Activated CD4-positive, alpha-beta memory T cell treated with anti-CD3 and anti-CD28 coated beads for 36 hours (primary cell): Measurements from ENCODE around the gene CLDN7. TPM values are rescaled to one million over a fixed set of nuclear protein-coding genes. Genes with fewer than 3 reads are reported as not detected.
A peak's percentile ranks its signal among the peaks of the same experiment; 100 is the strongest.

Experiments used
- CTCF ChIA-PET: fragments of 350-600 bp; sonication (Branson Sonifier 250); formaldehyde crosslinking; loops from one replicate; lab custom pipeline; 2021; ENCODE audit warnings: antibody characterized with exemption, inconsistent platforms; lab: Charles Lee
- POLR2A ChIA-PET: fragments of 350-600 bp; sonication (Branson Sonifier 250); formaldehyde crosslinking; loops from one replicate; lab custom pipeline; 2021; ENCODE audit warnings: antibody characterized with exemption; lab: Charles Lee
- DNase-seq: peaks from one replicate; pipeline ENCODE4 v3.0.0-alpha.2; 2020
- H3K27ac Mint-ChIP-seq: one replicate; pipeline ENCODE4 v1.8.0; 2021; ENCODE audit warnings: mixed read lengths
- H3K27me3 Mint-ChIP-seq: one replicate; pipeline ENCODE4 v1.8.0; 2021; ENCODE audit warnings: mixed read lengths
- H3K36me3 Mint-ChIP-seq: one replicate; pipeline ENCODE4 v1.8.0; 2021; ENCODE audit warnings: mixed read lengths
- H3K4me1 Mint-ChIP-seq: one replicate; pipeline ENCODE4 v1.8.0; 2021; ENCODE audit warnings: low read depth, mixed read lengths
- H3K4me3 Mint-ChIP-seq: one replicate; pipeline ENCODE4 v1.8.0; 2021; ENCODE audit warnings: mild to moderate bottlenecking, mixed read lengths
- H3K9me3 Mint-ChIP-seq: one replicate; pipeline ENCODE4 v1.8.0; 2021; ENCODE audit warnings: mixed read lengths
- intact Hi-C: fragments of 100-400 bp; cut with micrococcal nuclease; formaldehyde crosslinking; loops from one replicate; pipeline ENCODE4 v1.15.1; 2023
- total RNA-seq, 2 experiments: library from RNA; stranded (reverse); gene quantifications; one replicate each; pipeline ENCODE4 v1.2.3, GENCODE V29; 2021

The CLDN7 gene
- total RNA-seq, 2 experiments from 2014 or later: 1.5 to 1.6 TPM

GRCh38 chr17:7224661-7225111 lies 37.6 kb downstream of the CLDN7 start:
- ChIA-PET POLR2A (interaction anchor here (1.4 kb wide), 1 partner anchor 9 kb away, joined by 5 read pairs; the partner anchor contains the start of gene DVL2), CTCF (no interaction called here)
- no peak for DNase-seq
- Mint-ChIP-seq H3K4me3 (no peak overlapping the region), H3K4me1 (peaks cover 22% of the 10 kb centered on the region), H3K27ac (no peak overlapping the region), H3K27me3 (no peaks in the 10 kb centered on the region), H3K9me3 (no peaks in the 10 kb centered on the region), H3K36me3 (peaks cover 44% of the 10 kb centered on the region)
- intact Hi-C loops: no loop called here

- H3K36me3 Mint-ChIP-seq: peaks cover 39% of the 10 kb centered on the region
- H3K4me3 Mint-ChIP-seq: no peak overlapping the region
- H3K27ac Mint-ChIP-seq: no peak overlapping the region
- no peaks in the 10 kb centered on the region for H3K9me3 Mint-ChIP-seq
- peaks cover 26% of the 10 kb centered on the region for H3K4me1 Mint-ChIP-seq
- no peaks in the 10 kb centered on the region for H3K27me3 Mint-ChIP-seq
- DNase-seq: no peak
- ChIA-PET POLR2A (interaction anchor here (1.4 to 4.9 kb wide), 3 partner anchors 10 to 72 kb away, joined by 5 to 33 read pairs (median 5); partner anchors contain the start of gene DVL2), CTCF (no interaction called here)
- intact Hi-C loops: no loop called here
Observed at GRCh38 chr17:7224110-7224509, 38.2 kb downstream of the CLDN7 start.

DNA sequence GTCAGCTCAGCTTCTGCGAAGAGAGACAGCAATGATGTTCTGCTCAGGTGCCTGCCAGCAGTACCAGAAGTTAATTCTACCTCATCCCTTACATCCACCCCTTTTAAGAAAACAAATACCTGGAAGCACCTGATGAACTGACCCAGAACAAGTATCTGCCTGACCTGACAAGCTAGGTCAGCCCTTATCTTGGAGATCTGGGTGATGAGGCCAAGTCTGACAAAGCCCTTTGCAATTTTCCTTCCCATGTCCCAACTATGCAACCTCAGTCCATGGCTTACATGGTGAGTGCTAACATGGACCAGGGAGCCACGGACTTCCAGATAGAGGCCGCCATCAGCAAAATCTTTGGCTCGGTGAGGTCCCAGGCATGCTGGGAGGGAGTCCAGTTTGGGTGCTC lies 38.9 kb downstream of the CLDN7 start:
- H3K4me3 Mint-ChIP-seq: no peak overlapping the region
- CTCF ChIA-PET: no interaction called here
- no peak overlapping the region for H3K27ac Mint-ChIP-seq
- no peaks in the 10 kb centered on the region for H3K9me3 Mint-ChIP-seq
- peaks cover 36% of the 10 kb centered on the region for H3K36me3 Mint-ChIP-seq
- H3K4me1 Mint-ChIP-seq: peaks cover 30% of the 10 kb centered on the region
- POLR2A ChIA-PET: interaction anchor here (2.5 to 4.9 kb wide), 2 partner anchors 11 to 73 kb away, joined by 5 to 33 read pairs; partner anchors contain the start of gene DVL2
- intact Hi-C loops: no loop called here
- DNase-seq: no peak
- H3K27me3 Mint-ChIP-seq: no peaks in the 10 kb centered on the region

DNA sequence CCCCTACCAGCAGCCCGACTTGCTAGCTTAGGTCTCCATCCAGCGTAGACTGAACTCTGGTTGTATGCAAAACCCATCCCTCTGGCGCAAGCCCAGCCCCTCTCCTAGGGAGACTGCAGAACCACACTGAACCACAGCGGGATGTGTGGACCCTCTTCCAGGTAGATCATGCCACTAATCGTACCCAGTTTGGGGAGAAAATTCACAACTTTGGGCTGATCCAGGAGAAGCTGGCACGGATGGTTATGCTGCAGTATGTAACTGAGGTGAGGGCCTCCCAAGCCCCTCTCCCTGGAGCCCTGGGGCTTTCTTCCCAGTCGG lies 39.3 kb downstream of the CLDN7 start:
- no peaks in the 10 kb centered on the region for H3K9me3 Mint-ChIP-seq
- no peaks in the 10 kb centered on the region for H3K27me3 Mint-ChIP-seq
- DNase-seq: no peak
- peaks cover 32% of the 10 kb centered on the region for H3K36me3 Mint-ChIP-seq
- intact Hi-C loops: no loop called here
- ChIA-PET POLR2A (interaction anchor here (2.5 to 4.9 kb wide), 2 partner anchors 11 to 74 kb away, joined by 5 to 33 read pairs; partner anchors contain the start of gene DVL2), CTCF (no interaction called here)
- no peak overlapping the region for H3K4me3 Mint-ChIP-seq
- no peak overlapping the region for H3K27ac Mint-ChIP-seq
- H3K4me1 Mint-ChIP-seq: peaks cover 30% of the 10 kb centered on the region

DNA sequence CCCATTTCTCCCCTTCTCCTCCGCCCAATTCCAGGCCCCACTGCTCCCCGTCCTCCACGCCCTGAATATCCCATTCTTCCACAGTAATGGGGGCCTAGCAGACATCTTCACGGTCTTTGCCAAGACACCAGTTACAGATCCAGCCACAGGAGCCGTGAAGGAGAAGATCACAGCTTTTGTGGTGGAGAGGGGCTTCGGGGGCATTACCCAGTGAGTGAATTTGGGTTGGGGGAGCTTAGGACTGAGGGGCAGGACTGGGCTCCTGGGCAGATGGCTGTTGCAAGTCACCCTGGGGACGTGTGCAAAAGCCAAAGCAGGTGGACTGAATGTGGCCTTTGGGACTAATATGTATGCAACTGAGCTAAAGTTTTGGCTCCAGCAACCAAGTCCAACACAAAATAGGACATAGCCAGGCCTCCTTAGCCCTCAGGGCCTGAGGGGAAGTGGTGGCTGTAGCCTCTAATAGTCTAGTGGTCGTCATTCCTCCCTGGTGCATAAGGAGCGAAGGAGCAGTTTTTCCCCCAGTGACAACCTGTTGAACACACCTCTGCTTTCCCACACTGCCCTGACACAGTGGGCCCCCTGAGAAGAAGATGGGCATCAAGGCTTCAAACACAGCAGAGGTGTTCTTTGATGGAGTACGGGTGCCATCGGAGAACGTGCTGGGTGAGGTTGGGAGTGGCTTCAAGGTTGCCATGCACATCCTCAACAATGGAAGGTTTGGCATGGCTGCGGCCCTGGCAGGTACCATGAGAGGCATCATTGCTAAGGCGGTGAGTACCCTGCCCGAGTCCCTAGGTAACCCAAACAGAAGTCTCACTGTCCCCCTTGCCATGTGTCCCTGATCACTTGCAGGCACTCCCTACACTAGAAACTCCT lies 39.9 kb downstream of the CLDN7 start:
- Mint-ChIP-seq H3K9me3 (no peaks in the 10 kb centered on the region), H3K27me3 (no peaks in the 10 kb centered on the region), H3K4me3 (no peak overlapping the region), H3K27ac (peak overlapping the region; percentile 92), H3K36me3 (peaks cover 31% of the 10 kb centered on the region), H3K4me1 (peaks cover 34% of the 10 kb centered on the region)
- CTCF ChIA-PET: interaction anchor here (1.5 to 4.2 kb wide), 2 partner anchors 16 to 339 kb away, joined by 4 to 34 read pairs; partner anchors contain the start of gene PHF23
- intact Hi-C loops: no loop called here
- POLR2A ChIA-PET: interaction anchor here (2.5 to 4.9 kb wide), 2 partner anchors 12 to 74 kb away, joined by 5 to 33 read pairs; partner anchors contain the start of gene DVL2
- no peak for DNase-seq

GRCh38 chr17:7221278-7222092 lies 40.8 kb downstream of the CLDN7 start:
- Mint-ChIP-seq H3K27ac (peak overlapping the region; percentile 92), H3K4me1 (peaks cover 38% of the 10 kb centered on the region), H3K27me3 (no peaks in the 10 kb centered on the region), H3K36me3 (peaks cover 31% of the 10 kb centered on the region), H3K4me3 (peak overlapping the region; percentile 90), H3K9me3 (no peaks in the 10 kb centered on the region)
- DNase-seq: no peak
- POLR2A ChIA-PET: interaction anchor here (0.5 to 4.9 kb wide), 11 partner anchors 8 to 642 kb away, joined by 3 to 33 read pairs (median 5); partner anchors contain the start of genes DVL2, GABARAP and PHF23
- intact Hi-C loops: loop anchor here (1.0 to 2.0 kb wide), 2 partner anchors 13 to 75 kb away; partner anchors contain the start of gene DVL2
- CTCF ChIA-PET: interaction anchor here (0.8 to 4.2 kb wide), 13 partner anchors 8 to 339 kb away, joined by 3 to 48 read pairs (median 8); partner anchors contain the start of genes CTDNEP1, DVL2, ELP5 and GABARAP

- Mint-ChIP-seq H3K4me3 (peak overlapping the region; percentile 90), H3K27me3 (no peaks in the 10 kb centered on the region), H3K9me3 (no peaks in the 10 kb centered on the region), H3K4me1 (peaks cover 45% of the 10 kb centered on the region), H3K36me3 (peaks cover 28% of the 10 kb centered on the region), H3K27ac (peak overlapping the region; percentile 92)
- POLR2A ChIA-PET: interaction anchor here (0.5 to 4.9 kb wide), 10 partner anchors 9 to 641 kb away, joined by 3 to 33 read pairs (median 4); partner anchors contain the start of genes DVL2, GABARAP and PHF23
- CTCF ChIA-PET: interaction anchor here (0.8 to 4.2 kb wide), 14 partner anchors 9 to 340 kb away, joined by 3 to 48 read pairs (median 8); partner anchors contain the start of genes CTDNEP1, DVL2, ELP5 and GABARAP
- DNase-seq: peak; percentile 82
- intact Hi-C loops: loop anchor here (1.0 to 2.0 kb wide), 2 partner anchors 14 to 76 kb away; partner anchors contain the start of gene DVL2
Observed at GRCh38 chr17:7220593-7221277, 41.5 kb downstream of the CLDN7 start.

DNA sequence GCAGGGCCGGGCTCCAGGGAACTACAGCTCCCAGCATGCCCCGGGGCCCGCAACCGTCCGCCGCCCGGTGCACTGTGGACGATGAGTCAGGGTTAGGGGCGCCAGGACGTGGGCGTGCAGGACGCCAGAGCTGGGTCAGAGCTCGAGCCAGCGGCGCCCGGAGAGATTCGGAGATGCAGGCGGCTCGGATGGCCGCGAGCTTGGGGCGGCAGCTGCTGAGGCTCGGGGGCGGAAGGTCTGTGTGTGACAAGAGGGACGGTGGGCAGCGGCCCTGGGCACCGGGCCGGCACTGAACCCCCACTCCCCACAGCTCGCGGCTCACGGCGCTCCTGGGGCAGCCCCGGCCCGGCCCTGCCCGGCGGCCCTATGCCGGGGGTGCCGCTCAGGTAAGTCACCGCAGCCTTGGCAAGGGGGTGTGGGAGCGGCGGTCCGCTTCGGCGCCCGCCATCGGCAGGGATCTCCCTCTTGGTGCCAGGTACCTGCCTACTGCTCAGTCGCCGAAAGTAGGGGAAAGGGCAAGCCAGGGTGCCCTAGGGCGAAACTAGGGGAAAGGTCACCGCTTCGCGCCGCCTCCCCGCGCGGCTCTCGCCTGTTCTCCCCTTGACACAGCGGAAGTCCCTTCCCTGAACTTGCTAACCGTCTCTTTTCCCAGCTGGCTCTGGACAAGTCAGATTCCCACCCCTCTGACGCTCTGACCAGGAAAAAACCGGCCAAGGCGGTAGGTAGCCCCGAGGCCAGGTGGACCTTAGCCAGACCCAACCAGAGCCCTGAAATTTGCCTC lies 42.3 kb downstream of the CLDN7 start, which contains the start of the genes ACADVL and DLG4:
ACADVL (plus strand) TSS at position 127 of the 781 bp plus-strand sequence; CDS start at position 174, 47 bp downstream.
DLG4 (minus strand) TSS at position 25 of the 781 bp plus-strand sequence.
- intact Hi-C loops: loop anchor here (2.0 kb wide), 1 partner anchor 77 kb away; no protein-coding TSS in a partner anchor
- POLR2A ChIA-PET: interaction anchor here (0.6 to 4.9 kb wide), 11 partner anchors 10 to 175 kb away, joined by 3 to 33 read pairs (median 4); partner anchors contain the start of genes DVL2, GABARAP and PHF23
- CTCF ChIA-PET: interaction anchor here (0.8 to 4.2 kb wide), 15 partner anchors 10 to 174 kb away, joined by 3 to 48 read pairs (median 8); partner anchors contain the start of genes CTDNEP1, DVL2, ELP5 and GABARAP
- H3K4me1 Mint-ChIP-seq: peaks cover 53% of the 10 kb centered on the region
- H3K27me3 Mint-ChIP-seq: no peaks in the 10 kb centered on the region
- peak; percentile 90 for DNase-seq
- H3K4me3 Mint-ChIP-seq: peak within 1 kb of the TSS; percentile 90
- no peaks in the 10 kb centered on the region for H3K9me3 Mint-ChIP-seq
- H3K36me3 Mint-ChIP-seq: peaks cover 25% of the 10 kb centered on the region
- H3K27ac Mint-ChIP-seq: peak within 1 kb of the TSS; percentile 92

GRCh38 chr17:7219229-7219811 lies 43.0 kb downstream of the CLDN7 start:
- peaks cover 56% of the 10 kb centered on the region for H3K4me1 Mint-ChIP-seq
- peak overlapping the region; percentile 90 for H3K4me3 Mint-ChIP-seq
- H3K27me3 Mint-ChIP-seq: peaks cover 1% of the 10 kb centered on the region
- H3K27ac Mint-ChIP-seq: peak overlapping the region; percentile 92
- DNase-seq: no peak
- ChIA-PET POLR2A (interaction anchor here (0.6 to 4.9 kb wide), 6 partner anchors 11 to 173 kb away, joined by 3 to 33 read pairs (median 5); partner anchors contain the start of genes DVL2, GABARAP and PHF23), CTCF (interaction anchor here (0.9 to 4.2 kb wide), 8 partner anchors 10 to 173 kb away, joined by 3 to 48 read pairs (median 8); partner anchors contain the start of genes GABARAP and PHF23)
- H3K9me3 Mint-ChIP-seq: no peaks in the 10 kb centered on the region
- H3K36me3 Mint-ChIP-seq: peaks cover 25% of the 10 kb centered on the region
- intact Hi-C loops: no loop called here
